Fibroblast of villous mesenchyme (primary cell): ENCODE data around the gene CLUH. TPM values are rescaled to one million over a fixed set of nuclear protein-coding genes. Genes with fewer than 3 reads are reported as not detected.
A peak's percentile ranks its signal among the peaks of the same experiment; 100 is the strongest.

ENCODE experiments used
- DNase-seq: peaks from one replicate; pipeline ENCODE4 v3.0.0-alpha.2; 2010; ENCODE audit warnings: low read depth
- H3K4me3 ChIP-seq: 2 replicates; pipeline ENCODE4 v1.5.1; 2011; ENCODE audit warnings: low read depth, mild to moderate bottlenecking, low read length
- CTCF ChIP-seq: IDR thresholded peaks from 2 replicates; pipeline ENCODE4 v1.5.1; 2012; ENCODE audit warnings: low read depth, mild to moderate bottlenecking, low read length; ENCODE audit not compliant: insufficient read depth
- total RNA-seq: library from RNA; depleted of rRNA; stranded (reverse); fragments of >200 nt; gene quantifications from 2 replicates; pipeline ENCODE4 v1.2.3, GENCODE V29; 2012

The CLUH gene
- total RNA-seq, 1 donor = 42.7 TPM

DNA sequence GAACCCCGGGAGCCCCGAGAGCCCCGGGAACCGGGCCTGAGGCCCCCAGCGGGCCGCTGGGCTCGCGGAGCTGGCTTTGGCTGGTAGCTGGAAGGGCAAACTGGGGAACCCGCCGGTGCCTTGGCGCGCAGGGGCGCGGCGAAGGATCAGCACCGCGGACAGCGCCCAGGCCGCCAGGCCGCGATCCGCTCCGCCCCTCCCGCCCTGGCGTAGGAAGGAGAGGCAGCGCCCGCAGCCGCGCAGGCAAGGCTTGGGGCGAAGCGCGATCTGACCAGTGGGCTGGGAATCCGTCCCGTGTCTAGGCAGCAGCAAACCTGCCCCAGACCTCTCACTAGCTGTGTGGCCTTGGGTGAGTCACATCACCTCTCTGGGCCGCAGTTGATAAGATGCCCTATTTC lies 38.2 kb upstream of the CLUH start:
- peak; percentile 70 for DNase-seq
- no peak for TF ChIP-seq CTCF
- H3K4me3 ChIP-seq = no peak overlapping the region

DNA sequence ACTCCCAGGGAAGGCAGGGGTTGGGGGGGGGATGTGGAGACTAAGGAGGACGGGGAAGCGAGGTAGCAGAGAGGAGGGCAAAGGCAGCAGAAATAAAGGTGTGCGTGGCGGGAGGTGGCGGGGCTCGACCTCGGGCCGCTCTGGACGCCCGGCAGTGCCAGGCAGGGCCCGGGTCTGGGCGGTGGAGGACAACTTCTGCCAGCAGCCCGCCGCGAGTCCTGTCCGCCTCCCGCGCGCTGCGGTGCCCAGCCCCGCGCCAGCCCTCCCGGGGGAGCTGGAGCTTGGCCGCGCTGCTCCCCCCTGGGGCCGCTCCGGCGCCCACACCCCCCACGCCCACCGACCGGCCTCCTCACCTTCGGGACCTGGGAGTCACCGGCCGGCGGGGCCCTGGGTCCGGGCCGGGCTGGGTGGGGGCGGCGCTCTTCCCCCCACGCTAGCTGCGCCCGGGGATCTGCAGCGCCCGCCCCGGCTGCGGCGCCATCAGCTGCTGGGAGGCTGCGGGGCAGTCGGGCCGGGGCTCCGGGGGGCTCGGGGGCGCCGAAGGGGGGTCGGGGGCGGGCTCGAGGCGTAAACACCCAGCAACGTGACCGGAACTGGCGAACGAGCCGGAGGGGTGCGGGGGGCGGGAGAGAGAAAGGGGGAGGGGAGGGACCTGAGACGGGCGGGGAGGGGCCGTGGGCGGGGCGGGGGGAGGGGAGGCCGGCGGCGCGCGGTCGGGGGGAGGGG lies 37.7 kb upstream of the CLUH start, which contains the start of gene CCDC92B:
Gene CCDC92B (minus strand): TSS at position 595 of the 726 bp plus-strand sequence. CDS start 14,507 bp downstream, outside the sequence.
- DNase-seq = no peak
- no peak for TF ChIP-seq CTCF
- no peak within 1 kb of the TSS for H3K4me3 ChIP-seq

GRCh38 chr17:2745317-2746037 lies 33.9 kb upstream of the CLUH start:
- TF ChIP-seq CTCF = no peak
- H3K4me3 ChIP-seq = no peak overlapping the region
- DNase-seq = no peak

GRCh38 chr17:2737693-2738092 lies 26.1 kb upstream of the CLUH start:
- no peak overlapping the region for H3K4me3 ChIP-seq
- no peak for DNase-seq
- TF ChIP-seq CTCF = no peak

DNA sequence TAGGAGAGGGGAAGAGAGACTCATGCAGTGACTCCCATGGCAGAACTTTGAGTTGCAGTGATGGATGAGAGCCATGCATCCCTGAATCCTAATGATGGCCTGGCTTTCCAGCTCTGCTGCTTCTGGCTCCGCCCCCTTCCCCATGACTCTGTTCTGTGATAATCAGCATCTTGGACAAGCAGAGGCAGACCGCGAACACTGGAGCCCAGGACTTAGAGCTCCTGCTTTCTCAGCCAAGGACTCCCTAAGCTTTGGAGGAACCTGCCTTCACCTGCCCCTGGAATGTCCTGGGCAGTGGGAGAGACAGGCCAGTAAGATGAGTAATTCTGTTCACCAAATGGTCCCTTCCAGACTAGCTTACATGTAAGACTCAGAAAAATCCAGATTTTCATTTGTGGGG lies 25.4 kb upstream of the CLUH start:
- TF ChIP-seq CTCF = no peak
- no peak overlapping the region for H3K4me3 ChIP-seq
- no peak for DNase-seq

GRCh38 chr17:2735896-2736295 lies 24.3 kb upstream of the CLUH start:
- no peak for DNase-seq
- no peak for TF ChIP-seq CTCF
- no peak overlapping the region for H3K4me3 ChIP-seq
